ENCODE results near the gene SRSF1.
A peak's percentile ranks its signal among the peaks of the same experiment; 100 is the strongest.

The SRSF1 gene

GRCh38 chr17:58002154-58002948 lies 4.7 kb downstream of the SRSF1 start:
- peaks cover 65% of the 10 kb centered on the region for H3K4me1 Mint-ChIP-seq (ENCODE audit: low read depth)
- H3K27me3 Mint-ChIP-seq, result no peaks in the 10 kb centered on the region
- H3K27ac Mint-ChIP-seq, result peak overlapping the region; percentile 79
- H3K4me3 Mint-ChIP-seq, result peak overlapping the region; percentile 99
- H3K36me3 Mint-ChIP-seq, result peaks cover 26% of the 10 kb centered on the region
- no peaks in the 10 kb centered on the region for H3K9me3 Mint-ChIP-seq (ENCODE audit: low read depth)

GRCh38 chr17:58001461-58002124 lies 5.5 kb downstream of the SRSF1 start:
- no peaks in the 10 kb centered on the region for H3K9me3 Mint-ChIP-seq (ENCODE audit: low read depth)
- peak overlapping the region; percentile 27 for H3K4me3 Mint-ChIP-seq
- peak overlapping the region; percentile 28 for H3K27ac Mint-ChIP-seq
- H3K4me1 Mint-ChIP-seq (ENCODE audit: low read depth), result peaks cover 69% of the 10 kb centered on the region
- H3K36me3 Mint-ChIP-seq, result peaks cover 26% of the 10 kb centered on the region
- no peaks in the 10 kb centered on the region for H3K27me3 Mint-ChIP-seq

DNA sequence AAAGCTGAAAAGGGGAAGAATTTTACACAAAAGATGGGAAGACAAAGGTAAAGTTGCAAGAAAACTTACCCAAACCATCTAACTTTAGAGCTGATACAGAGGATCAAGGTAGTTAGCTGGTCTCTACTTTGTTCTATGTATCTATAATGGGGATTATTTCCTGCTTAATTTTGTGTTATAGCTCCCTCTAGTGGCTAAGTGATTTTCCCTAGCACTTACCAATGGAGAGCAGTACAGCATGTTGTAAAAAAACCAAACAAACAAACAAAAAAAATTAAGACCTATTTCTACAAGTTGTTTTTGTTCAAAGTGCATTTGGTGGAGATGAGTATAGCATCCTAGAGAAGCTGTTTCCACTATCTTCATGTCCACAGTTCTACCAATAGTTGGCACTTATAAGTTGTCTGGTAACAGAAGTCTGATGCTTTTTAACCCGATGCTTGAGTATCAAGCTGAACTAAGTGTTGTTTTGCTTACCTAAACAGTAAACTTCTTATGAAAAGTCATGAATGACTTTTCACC lies 7.5 kb downstream of the SRSF1 start:
- Mint-ChIP-seq H3K4me3 (peak overlapping the region; percentile 44), H3K27me3 (no peaks in the 10 kb centered on the region), H3K9me3 (ENCODE audit: low read depth) (no peaks in the 10 kb centered on the region), H3K4me1 (ENCODE audit: low read depth) (peaks cover 74% of the 10 kb centered on the region), H3K27ac (peak overlapping the region; percentile 86), H3K36me3 (peaks cover 8% of the 10 kb centered on the region)

- Mint-ChIP-seq H3K4me1 (ENCODE audit: low read depth) (peaks cover 75% of the 10 kb centered on the region), H3K36me3 (peaks cover 8% of the 10 kb centered on the region)
These were observed 8.0 kb downstream of the SRSF1 start for GRCh38 chr17:57999010-57999495.

DNA sequence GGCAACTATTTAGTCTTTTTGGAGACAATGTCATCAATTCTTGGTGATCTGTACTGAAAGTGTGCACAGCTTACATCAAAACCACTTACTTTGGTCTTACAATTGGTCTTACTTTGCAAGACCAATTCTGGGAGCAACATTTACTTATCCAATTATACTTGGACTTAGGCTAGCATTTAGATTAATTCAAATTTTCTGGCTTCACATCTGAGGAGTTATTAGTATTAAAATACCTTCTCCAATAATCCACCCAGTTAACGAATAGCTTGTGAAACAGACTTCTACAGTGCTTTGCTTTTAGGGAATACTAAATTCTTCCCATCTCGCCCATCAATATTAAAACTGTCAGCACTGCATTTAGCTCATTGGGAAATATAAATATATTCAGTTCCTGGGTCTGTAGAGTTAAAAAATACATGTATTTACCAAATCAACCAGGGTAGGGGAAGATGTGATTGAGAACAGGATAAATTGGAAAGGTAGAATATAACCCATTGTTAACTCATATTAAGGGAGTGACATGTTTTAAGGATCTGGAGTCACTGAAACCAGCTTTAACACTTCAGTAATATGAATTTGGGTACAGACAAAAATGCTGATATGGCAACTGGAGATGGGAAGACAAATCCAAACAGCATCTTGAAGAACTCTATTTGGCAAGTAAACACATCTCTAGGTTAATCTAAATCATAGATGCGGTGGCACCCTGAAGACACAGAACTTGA lies 9.8 kb downstream of the SRSF1 start:
- no peaks in the 10 kb centered on the region for H3K27me3 Mint-ChIP-seq
- no peak overlapping the region for H3K4me3 Mint-ChIP-seq
- H3K36me3 Mint-ChIP-seq, result peaks cover 3% of the 10 kb centered on the region
- H3K4me1 Mint-ChIP-seq (ENCODE audit: low read depth), result peaks cover 68% of the 10 kb centered on the region
- peak overlapping the region; percentile 35 for H3K27ac Mint-ChIP-seq
- H3K9me3 Mint-ChIP-seq (ENCODE audit: low read depth), result no peaks in the 10 kb centered on the region

More at GRCh38 chr17:57999010-57999495, 8.0 kb downstream of the SRSF1 start:
- H3K9me3 Mint-ChIP-seq (ENCODE audit: low read depth), result no peaks in the 10 kb centered on the region
- H3K27ac Mint-ChIP-seq, result peak overlapping the region; percentile 86
- H3K27me3 Mint-ChIP-seq, result no peaks in the 10 kb centered on the region
- peak overlapping the region; percentile 44 for H3K4me3 Mint-ChIP-seq

GRCh38 chr17:57995076-57995956 lies 11.7 kb downstream of the SRSF1 start:
- Mint-ChIP-seq H3K36me3 (peaks cover 3% of the 10 kb centered on the region), H3K9me3 (ENCODE audit: low read depth) (no peaks in the 10 kb centered on the region), H3K4me1 (ENCODE audit: low read depth) (peaks cover 63% of the 10 kb centered on the region), H3K4me3 (no peak overlapping the region), H3K27me3 (no peaks in the 10 kb centered on the region), H3K27ac (peak overlapping the region; percentile 69)

- Mint-ChIP-seq H3K27me3 (no peaks in the 10 kb centered on the region), H3K4me1 (ENCODE audit: low read depth) (peaks cover 58% of the 10 kb centered on the region), H3K9me3 (ENCODE audit: low read depth) (no peaks in the 10 kb centered on the region), H3K4me3 (no peak overlapping the region), H3K36me3 (peaks cover 3% of the 10 kb centered on the region), H3K27ac (peak overlapping the region; percentile 69)
These were observed 12.6 kb downstream of the SRSF1 start for GRCh38 chr17:57994436-57994835.

DNA sequence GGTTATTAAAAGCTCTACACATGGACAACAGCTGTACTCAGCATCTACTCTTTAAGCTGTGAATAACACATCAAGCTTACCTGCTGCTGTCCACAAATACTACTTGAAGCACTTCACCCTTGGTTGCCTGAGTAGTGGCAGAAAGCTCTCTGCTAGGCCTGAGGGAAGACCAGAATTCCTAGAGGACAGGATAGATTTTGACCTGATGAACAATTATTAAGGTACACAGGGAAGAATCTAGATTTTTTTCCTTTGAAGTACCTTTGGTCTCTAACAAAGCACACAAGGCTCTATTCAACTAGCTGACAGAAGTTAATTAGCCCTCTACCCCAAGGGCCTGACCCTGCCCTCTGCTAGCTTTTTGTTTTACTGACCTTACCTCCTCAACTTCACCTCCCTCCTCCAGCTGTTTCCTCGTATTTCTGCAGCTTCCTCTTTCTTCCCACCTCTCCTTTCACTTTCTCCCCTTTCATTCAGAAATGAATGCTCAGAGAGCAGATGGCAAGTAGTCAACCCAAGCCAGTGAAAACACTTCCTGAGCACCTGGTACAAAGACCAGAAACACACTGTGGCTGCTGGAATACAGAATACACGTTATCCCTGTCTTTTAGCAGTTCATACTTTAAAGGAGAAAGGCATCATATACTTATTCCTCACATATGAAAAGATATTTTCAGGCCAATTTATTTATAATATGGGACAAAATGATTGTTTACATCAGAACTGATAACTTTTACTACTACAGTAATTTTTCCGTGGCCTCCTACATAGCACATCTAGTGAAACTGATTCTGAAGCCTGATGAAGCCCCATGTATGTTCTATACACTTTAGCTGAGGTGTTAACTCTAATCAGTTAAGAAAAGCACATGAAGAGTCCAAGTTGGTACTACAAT lies 13.3 kb downstream of the SRSF1 start:
- Mint-ChIP-seq H3K4me1 (ENCODE audit: low read depth) (peaks cover 57% of the 10 kb centered on the region), H3K27me3 (no peaks in the 10 kb centered on the region), H3K27ac (peak overlapping the region; percentile 69), H3K36me3 (no peaks in the 10 kb centered on the region), H3K4me3 (no peak overlapping the region), H3K9me3 (ENCODE audit: low read depth) (no peaks in the 10 kb centered on the region)

GRCh38 chr17:57991537-57991936 lies 15.5 kb downstream of the SRSF1 start:
- no peaks in the 10 kb centered on the region for H3K27me3 Mint-ChIP-seq
- H3K4me1 Mint-ChIP-seq (ENCODE audit: low read depth), result peaks cover 54% of the 10 kb centered on the region
- H3K4me3 Mint-ChIP-seq, result no peak overlapping the region
- H3K9me3 Mint-ChIP-seq (ENCODE audit: low read depth), result no peaks in the 10 kb centered on the region
- H3K27ac Mint-ChIP-seq, result no peak overlapping the region
- no peaks in the 10 kb centered on the region for H3K36me3 Mint-ChIP-seq

GRCh38 chr17:57990037-57990436 lies 17.0 kb downstream of the SRSF1 start:
- H3K4me3 Mint-ChIP-seq, result peak overlapping the region; percentile 87
- H3K27me3 Mint-ChIP-seq, result no peaks in the 10 kb centered on the region
- no peaks in the 10 kb centered on the region for H3K9me3 Mint-ChIP-seq (ENCODE audit: low read depth)
- H3K4me1 Mint-ChIP-seq (ENCODE audit: low read depth), result peaks cover 55% of the 10 kb centered on the region
- H3K36me3 Mint-ChIP-seq, result no peaks in the 10 kb centered on the region
- H3K27ac Mint-ChIP-seq, result peak overlapping the region; percentile 88

DNA sequence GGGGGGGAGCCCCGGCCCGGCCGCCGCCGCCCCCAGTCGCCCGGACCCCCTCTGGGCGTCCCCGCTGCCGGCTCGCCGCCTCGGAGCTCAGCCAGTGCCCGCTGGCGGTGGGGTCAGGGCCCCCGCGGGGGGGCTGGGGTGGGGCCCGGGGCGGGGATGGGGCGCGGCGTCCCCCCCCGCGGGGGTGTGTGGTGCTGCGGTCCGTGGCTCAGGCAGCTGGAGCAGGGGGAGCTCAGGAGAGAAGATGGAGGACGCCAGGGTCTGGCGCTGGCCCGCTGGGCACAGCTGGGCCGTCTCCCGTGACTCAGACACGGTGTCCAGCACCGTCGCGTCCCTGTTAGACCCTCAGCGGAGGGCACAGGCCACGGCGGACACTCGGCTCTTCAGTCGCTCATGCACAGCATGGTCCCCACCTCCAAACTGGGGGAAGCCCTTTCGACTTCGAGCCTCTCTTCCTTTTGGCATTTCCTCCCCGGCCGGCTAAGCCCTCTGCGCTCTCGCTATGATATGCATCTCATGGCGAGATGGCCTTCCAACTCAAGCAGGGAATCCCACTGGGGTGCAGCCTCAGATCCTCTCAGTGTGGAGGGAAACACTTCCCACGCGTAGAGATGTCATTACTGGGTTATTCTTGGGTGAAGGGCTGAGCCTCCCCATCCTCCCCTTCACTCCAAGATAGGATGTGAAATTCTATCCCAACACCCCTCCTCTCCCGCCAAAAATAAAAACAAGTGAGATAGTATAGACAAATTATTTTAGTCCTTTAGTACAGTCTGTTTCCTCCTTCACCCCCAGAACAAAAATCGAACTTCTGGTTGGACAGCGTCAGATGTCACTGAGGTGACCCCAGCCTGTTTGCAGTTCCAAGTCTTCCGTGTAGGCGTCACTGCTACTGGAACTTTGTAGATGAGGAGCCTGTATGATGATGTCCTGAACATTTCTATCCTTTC lies 18.5 kb downstream of the SRSF1 start:
- Mint-ChIP-seq H3K4me3 (peak overlapping the region; percentile 87), H3K4me1 (ENCODE audit: low read depth) (peaks cover 55% of the 10 kb centered on the region), H3K36me3 (no peaks in the 10 kb centered on the region), H3K27me3 (no peaks in the 10 kb centered on the region), H3K27ac (peak overlapping the region; percentile 88), H3K9me3 (ENCODE audit: low read depth) (no peaks in the 10 kb centered on the region)

GRCh38 chr17:57987581-57988300 lies 19.3 kb downstream of the SRSF1 start, which contains the start of gene VEZF1:
Gene VEZF1, minus strand, starts transcription at chr17:57988254. Its CDS starts 143 bp downstream, at chr17:57988111.
- Mint-ChIP-seq H3K9me3 (ENCODE audit: low read depth) (no peaks in the 10 kb centered on the region), H3K4me1 (ENCODE audit: low read depth) (peaks cover 59% of the 10 kb centered on the region), H3K36me3 (no peaks in the 10 kb centered on the region), H3K4me3 (peak within 1 kb of the TSS; percentile 93), H3K27ac (peak within 1 kb of the TSS; percentile 88), H3K27me3 (no peaks in the 10 kb centered on the region)
